Esophagus squamous epithelium (tissue), 4 donors: ENCODE measurements around the gene SULT1C2.

Experiments used
- CTCF ChIP-seq, 6 experiments: fragments of 450-650 bp in 4 of 6; fragments of 200-600 bp in 2 of 6; sonication (generic) in 2 of 6; IDR thresholded peaks; one replicate each; pipeline ENCODE4 v1.5.1; 2016 to 2019; ENCODE audit warnings: antibody characterized with exemption in 6 of 6, mild to moderate bottlenecking in 4 of 6, moderate library complexity in 4 of 6
- POLR2A ChIP-seq, 4 donors: fragments of 450-650 bp; IDR thresholded peaks; one replicate each; pipeline ENCODE4 v1.6.1; 2017; ENCODE audit warnings: antibody characterized with exemption in 4 of 4, mild to moderate bottlenecking in 4 of 4, moderate library complexity in 3 of 4

DNA sequence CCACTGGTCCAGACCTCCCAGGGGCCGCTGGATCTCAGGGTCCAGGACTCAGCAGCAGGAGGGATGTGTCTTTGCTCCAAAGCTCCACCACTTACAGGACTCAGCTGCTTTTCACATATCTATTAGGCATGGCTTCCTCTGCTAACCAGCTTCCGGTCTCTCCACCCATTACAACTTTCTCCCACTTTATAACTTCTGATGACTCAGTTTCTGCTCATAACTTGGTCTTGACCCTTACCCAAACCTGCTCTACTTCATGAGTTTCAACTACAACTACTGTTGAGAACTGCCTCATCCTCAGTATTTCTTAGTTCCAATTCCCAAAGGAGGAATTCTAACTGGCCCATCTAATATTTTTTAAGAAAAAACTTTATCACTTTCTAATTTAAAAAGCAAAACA, 17.2 kb downstream of the SULT1C2 start:
- TF ChIP-seq CTCF (IDR thresholded peaks at IDR 0.05): no peak
- TF ChIP-seq POLR2A (IDR thresholded peaks at IDR 0.05): no peak
